GF-D8 (cell line): Measurements from ENCODE around the gene KCTD14.
"Not testable (repeated sequence)": the region's sequence is repeated elsewhere in the genome, so short reads cannot be mapped to it uniquely, and the experiment has no call there.

Experiments
- DNase-seq: peaks from one replicate; lab custom pipeline; 2025; lab: John Stamatoyannopoulos, UW

KCTD14 gene

DNA sequence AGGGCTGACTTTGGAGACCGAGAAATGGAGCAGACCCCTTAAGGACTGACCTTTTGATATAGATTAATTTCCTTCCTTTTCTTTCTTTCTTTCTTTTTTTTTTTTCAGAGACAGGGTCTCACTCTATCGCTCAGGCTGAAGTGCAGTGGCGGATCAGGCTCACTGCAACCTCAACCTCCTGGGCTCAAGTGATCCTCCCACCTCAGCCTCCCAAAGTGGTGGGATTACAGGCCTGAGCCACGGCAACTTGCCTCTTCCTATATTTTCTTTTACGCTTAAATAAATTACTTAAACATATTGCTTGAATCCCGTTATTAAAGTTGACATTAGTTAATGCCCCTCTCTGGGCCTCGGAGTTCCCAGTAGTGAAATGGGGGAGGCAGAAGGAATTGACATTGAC lies 350 bp upstream of the KCTD14 start:
- no peak for DNase-seq

DNA sequence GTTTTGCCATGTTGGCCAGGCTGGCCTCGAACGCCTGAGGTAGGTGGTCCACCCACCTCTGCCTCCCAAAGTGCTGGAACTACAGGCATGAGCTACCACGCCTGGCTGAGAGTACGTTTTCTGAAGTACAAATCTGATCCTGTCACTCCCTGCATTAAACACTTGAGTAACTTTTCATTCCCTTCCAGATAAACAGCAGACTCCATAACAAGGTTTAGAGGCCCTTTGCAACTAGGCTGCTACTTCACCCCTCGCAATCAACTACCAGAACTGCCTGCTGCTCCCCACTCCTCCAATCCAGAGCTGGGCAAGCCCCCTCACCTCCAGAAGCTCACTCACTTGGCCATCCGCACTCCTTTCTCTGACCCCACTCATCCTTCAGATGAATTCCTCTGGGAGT lies 1.5 kb downstream of the KCTD14 start:
- DNase-seq: no peak

DNA sequence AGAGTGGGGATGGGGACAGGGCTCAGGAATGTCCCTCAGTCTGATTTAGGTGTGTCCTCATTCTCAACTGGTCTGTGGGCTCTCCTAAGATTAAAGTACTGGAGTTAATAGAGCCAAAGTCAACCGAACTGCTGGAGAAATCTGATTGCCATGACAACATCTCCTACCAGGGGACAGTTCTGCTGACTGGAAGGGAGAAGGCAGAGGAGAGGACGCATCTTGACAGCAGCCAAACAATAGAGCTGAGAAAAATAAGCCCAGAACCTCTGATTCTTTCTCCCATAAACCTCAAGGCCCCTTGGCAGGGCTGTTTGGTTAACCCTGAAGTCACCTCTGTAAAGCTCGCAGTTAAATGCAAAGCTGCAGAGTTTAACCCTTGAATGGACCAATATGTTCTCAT lies 2.8 kb downstream of the KCTD14 start:
- no peak for DNase-seq

DNA sequence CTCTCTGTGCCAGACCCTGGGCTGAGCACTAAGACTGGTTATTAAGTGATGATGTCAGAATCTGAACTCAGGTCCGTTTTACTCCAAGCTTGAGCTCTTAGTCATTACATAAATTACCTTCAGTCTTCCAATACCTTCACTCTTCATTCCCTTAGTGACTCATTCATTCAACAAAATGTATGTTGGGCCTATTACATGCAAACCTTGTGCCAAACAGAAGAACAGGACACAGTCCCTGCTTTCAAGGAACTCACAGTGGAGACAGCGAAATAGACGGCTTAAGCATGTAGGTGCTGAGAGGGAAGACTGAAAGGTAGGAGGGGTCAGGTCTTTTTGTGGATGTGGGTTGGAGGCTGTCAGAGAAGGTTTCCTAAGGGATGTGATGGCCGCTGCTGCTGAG lies 3.3 kb downstream of the KCTD14 start:
- no peak for DNase-seq

DNA sequence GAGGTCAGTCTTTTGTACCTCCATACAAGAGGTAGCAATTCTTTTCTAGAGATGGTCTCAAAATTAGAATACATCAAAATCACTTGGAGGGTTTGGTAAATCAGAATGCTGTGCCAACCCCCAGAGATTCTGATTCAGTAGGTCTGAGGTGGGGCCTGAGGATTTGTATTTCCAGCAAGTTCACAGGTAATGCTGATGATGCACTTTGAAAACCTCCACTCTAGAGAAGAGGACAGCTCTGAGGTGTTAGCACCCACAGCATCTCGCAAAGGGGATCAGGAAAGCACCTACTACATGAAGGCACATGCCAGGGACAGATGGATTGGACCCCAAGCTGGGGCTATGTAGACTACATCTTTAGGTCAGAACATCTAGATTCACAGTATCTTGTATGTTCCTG lies 7.2 kb downstream of the KCTD14 start:
- no peak for DNase-seq

DNA sequence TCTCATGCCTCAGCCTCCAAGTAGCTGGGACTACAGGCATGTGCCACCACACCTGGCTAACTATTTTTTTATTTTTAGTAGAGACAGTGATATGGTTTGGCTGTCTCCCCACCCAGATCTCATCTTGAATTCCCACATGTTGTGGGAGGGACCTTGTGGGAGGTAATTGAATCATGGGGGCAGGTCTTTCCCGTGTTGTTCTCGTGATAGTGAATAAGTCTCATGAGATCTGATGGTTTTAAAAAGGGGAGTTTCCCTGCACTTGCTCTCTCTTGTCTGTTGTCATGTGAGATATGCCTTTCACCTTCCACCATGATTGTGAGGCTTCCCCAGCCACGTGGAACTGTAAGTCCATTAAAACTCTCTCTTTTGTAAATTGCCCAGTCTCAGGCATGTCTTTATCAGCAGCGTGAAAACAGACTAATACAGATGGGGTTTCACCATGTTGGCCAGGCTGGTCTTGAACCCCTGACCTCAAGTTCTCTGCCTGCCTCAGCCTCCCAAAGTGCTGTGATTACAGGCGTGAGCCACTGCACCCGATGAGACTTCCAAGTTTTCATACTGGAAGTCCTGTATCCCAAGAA lies 8.0 kb downstream of the KCTD14 start:
- DNase-seq: not testable (repeated sequence)

DNA sequence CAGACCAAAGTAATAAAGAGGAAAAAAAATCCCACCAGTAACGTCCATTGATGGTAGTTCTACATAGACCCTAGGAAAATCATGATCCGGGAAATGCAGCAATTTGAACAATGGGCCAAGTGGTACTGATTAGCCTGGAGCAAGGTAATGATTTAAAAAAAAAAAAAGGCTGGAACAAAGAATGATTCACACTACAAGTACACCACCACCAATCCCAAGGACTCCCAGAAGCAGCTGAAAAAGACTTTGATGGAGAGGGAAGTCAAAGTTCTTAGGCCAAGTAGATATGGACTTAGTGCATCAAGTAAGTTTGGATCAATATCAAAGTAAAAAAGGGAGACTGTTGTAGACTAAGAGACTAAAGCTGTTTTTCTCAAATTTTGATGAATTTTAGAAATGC lies 11.8 kb downstream of the KCTD14 start:
- no peak for DNase-seq

DNA sequence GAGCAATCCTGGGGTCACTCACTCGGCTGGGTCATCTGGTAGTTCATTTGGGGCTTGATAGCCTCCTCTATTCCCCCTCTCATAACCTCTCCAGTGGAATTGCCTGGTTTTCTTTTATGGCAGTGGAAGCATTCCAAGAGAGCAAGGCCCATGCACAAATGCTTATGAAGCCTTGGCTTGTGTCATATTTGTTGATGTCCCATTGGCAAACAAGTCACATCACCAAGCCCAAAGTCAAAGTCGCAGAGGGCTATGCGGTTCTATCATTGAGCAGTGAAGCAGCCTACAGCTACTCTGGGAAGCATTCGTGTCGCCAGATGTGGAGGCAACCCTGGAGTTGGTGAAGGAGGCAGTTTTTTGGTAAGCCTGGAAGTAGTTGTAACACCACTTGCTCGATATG lies 12.3 kb downstream of the KCTD14 start:
- DNase-seq: no peak

DNA sequence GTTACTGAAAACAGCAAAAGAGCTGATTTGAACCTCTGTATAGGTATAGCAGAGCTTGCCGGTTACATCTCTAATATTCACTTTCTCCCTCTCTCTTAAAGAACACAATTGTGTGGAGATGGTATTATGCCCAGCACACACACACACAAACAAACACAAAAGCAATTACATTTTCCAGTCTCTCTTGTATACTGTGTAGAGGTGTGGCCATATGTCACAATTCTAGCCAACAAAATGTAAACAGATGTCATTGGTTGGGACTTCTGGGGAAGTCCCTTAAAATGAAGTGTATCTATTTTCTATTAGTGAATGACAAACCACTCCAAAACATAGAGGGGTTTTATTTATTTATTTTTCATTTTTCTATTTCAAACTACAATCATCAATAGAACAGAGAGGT lies 12.8 kb downstream of the KCTD14 start:
- no peak for DNase-seq

DNA sequence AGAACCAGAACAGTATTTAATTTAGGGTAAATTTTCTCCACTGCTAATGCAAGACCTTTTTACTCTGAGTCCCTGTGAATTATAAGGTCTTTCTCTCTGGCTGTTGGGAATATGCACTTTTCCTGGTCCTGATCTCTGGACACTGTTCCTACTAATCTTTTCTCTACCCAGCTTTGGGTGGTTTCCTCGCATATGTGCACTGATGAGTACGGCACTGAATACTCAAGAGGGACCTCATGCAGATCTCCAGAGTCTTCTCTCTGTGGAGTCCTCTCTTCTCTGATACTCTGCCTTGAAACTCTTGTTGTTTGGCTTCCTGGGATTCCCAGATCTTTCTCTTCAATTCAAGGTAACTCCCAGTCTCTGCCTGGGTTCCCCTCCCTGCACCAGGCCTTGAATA lies 14.0 kb downstream of the KCTD14 start:
- no peak for DNase-seq

DNA sequence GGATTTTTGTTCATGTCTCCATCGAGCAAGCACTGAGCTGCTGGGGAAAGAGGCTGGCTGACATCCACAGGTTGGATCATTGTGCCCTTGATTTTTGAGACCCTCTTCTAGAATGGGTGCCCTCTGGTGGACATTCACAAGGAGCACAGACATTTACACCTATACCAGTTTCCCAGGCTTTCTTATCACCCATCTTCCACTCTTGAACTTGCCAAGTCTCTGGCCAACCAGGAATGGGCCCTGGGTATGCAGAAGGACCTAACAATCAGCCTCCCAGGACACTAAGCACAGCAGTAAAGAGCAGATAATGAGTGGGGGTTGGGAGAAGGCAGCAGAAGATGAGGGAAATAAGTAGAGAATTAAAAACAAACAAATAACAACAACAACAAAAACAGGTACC lies 22.9 kb downstream of the KCTD14 start:
- DNase-seq: peak; percentile 52

DNA sequence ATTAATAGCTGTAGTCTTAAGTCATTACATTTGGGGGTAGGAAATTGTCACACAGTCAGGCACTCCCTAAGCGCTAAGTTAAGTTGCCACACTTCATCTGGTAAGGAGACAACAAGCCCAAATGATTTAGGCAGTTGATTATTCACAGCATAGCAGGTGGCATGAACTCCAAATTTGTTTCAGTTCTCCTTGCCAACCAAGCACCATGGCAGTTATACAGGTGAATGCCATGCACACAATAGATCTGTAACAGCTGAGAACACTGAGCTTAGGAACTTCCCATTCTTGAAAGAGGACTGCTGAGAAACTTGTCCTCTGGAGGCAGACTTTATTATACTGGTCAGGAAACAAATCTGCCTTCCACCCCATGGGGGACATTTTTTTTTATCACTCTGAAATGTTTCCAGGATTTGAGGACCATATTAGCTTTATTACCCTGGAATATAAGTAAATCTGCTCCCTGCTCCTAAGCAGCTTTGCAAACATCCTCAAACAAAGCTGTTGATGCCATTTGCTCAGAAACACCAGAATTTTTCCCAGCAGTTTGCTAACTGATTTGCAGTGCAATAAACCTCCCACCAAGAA lies 23.5 kb downstream of the KCTD14 start:
- no peak for DNase-seq

DNA sequence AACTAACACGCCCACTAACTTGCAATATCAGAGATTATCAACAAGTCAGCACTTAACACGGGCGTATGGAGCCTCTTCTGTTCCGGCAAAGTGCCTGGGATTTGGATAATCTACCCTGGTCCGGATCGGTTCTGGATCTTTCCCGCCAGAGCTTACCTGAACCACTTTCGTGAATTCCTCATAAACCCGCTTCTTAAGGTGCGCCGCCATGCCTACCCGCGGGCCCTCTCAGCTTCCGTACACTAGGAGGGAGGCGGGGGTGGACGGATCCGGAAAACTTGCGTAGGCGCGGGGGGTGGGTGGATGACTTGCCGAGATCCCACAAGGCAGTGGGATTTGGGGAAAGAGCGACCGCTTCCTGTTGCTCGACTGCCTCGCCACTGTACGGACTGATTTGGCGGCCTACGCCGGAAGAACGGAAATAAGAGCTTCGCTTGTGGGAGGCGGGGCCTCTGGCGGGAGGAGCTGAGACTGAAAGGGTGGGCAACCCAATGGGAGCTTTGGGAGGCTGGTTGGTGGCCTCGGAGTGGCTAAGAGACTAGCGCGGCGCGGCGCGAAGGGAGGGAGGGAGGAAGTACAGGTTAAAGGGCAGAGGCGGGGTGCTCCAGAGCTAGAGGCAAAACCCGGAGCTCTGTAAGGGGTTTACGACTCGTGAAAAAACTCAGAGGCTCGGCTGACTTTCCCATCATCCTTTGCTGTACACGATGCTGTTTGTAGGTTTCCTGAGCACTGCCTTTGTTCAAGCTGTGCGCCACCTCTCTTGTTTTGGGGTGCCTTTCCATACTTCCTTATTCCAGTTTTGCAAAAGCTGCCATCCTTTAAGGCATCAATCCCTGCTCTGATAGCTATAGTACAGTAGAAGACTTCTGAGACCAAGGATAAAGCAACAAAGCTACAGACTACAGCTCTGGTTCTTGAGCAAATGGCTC lies 28.4 kb downstream of the KCTD14 start, which contains the start of gene INTS4:
Gene INTS4, minus strand, starts transcription at position 235 of the 929 bp plus-strand sequence. Its CDS starts 25 bp downstream, at position 210.
- DNase-seq: peak; percentile 99

DNA sequence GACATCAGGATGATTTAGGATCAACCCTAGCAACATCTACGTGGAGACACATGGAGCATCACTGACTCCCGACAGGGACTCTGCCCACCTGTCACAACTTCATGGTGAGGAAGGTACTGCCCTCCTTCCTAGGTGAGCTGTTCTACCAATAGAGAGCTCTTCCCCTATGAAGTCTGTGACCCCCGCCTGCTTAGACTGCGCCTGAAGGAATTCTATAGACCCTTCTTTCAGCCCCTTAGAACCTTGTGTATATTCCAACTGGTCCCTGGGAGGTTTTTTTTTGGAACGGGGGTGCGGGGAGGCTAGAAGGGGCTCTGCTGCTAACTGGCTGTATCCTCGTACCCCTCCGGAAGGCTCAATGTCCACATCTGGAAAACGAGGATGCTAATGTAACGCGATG lies 29.2 kb downstream of the KCTD14 start:
- no peak for DNase-seq

DNA sequence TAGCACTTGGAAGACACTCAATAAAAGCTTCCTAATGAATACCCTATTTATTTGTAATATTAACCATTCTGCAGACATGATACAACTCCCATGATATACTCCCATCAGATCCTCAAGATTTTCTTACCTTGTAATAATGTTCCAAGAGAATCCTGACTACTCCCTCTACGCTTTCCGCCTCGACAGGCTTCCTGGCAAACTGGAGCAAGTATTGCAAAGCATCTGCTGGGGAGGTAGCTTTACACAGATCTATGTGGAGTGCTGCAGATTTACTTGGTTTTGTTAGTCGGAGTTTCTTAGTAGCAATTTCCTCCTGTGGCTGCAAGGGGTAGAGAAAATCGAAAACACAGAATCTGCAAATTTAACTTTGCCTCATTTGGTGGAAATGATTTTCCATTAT lies 32.1 kb downstream of the KCTD14 start:
- DNase-seq: no peak

DNA sequence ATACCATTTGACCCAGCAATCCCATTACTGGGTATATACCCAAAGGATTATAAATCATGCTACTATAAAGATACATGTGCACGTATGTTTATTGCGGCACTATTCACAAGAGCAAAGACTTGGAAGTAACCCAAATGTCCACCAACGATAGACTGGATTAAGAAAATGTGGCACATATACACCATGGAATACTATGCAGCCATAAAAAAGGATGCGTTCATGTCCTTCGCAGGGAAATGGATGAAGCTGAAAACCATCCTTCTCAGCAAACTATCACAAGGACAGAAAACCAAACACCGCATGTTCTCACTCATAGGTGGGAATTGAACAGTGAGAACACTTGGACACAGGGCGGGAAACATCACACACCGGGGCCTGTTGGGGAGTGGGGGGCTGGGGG lies 36.6 kb downstream of the KCTD14 start:
- DNase-seq: not testable (repeated sequence)

DNA sequence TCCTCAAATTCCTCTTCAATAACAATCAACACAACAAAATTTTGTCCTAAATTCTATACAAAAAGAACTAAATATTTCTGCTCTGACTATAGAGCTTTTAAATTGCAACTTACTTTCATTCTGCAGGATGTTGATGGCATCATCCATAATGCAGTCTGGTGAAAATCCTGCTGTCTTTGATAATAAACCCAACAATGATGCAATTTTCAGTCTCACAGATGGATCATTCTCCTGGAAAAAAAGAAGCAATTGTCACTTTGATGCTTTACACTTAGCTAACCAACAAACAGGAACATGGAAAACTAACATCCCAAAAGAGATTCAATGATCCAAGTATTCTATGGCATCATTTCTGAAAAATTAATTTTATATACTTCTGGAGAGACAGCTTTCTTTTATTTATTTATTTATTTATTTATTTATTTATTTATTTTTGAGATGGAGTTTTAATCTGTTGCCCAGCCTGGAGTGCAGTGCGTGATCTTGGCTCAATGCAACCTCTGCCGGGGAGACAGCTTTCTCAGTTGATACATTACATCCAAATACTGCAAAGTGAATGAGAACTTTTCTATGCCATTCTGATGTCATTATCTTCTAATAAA lies 41.6 kb downstream of the KCTD14 start:
- DNase-seq: no peak

DNA sequence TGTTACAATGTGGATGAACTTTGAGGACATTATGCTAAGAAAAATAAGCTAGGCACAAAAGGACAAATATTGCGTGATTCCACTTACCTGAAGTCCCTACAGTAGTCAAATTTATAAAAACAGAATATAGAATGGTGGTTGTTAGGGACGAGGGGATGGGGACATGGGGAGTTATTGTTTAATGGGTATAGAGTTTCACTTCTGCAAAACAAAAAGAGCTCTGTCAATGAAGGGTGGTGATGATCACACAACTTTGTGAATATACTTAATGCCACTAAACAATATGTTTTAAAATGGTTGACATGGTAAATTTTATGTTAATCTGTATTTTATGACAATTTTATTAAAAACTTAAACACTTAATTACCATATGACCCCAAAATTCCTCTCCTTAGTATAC lies 54.7 kb downstream of the KCTD14 start:
- no peak for DNase-seq

DNA sequence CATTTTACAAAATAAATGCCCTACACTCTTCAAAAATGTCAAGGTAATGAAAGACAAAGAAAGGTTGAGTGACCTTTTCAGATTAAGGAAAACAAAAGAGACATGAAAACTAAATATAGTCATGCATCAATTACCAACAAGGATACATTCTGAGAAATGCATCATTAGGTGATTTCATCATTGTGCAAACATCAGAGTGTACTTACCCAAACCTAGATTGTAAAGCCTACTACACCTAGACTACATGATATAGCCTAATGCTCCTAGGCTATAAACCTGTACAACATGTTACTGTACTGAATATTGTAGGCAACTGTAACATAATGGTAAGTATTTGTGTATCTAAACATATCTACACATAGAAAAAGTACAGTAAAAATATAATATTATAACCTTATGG lies 55.3 kb downstream of the KCTD14 start:
- DNase-seq: no peak

DNA sequence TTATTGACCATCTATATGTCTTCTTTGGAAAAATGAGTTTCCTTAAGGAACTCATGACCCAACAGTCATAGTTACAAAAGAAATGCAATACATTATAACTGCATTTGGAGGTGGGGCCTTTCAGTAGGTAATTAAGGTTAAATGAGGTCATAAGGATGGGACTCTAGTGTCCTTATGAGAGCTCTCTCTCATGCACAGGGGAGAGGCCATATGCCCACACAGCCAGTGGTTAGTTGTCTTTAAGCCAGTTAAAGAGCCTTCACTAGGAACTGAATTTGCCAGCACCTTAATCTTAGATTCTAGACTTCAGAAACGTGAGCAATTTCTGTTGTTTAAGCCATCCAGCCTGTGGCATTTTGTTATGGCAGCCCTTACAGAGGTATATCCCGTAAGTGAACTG lies 56.0 kb downstream of the KCTD14 start:
- no peak for DNase-seq

DNA sequence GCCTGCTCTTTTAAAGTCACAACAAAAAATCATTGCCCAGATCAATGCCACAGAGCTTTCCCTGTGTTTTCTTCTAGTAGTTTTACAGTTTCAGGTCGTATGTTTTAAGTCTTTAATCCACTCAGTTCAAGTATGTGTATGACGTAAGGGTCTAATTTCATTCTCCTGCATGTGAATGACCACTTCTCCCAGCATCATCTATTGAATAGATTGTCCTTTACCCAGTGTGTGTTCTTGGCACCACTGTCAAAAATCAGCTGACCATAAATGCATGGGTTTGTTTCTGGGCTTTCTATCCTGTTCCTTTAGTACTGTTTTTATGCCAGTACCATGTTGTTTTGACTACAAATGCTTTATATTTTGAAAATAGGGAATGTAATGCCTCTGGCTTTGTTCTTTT lies 56.7 kb downstream of the KCTD14 start:
- DNase-seq: no peak
